ENCODE measurements around the gene SARS2.

GRCh38 chr19:38877781-38878574 is 52.6 kb downstream of the SARS2 start, which contains the start of gene RINL:
- TF ChIP-seq POLR2A (IDR thresholded peaks at IDR 0.05): no peak
- TF ChIP-seq, protein P1, sequence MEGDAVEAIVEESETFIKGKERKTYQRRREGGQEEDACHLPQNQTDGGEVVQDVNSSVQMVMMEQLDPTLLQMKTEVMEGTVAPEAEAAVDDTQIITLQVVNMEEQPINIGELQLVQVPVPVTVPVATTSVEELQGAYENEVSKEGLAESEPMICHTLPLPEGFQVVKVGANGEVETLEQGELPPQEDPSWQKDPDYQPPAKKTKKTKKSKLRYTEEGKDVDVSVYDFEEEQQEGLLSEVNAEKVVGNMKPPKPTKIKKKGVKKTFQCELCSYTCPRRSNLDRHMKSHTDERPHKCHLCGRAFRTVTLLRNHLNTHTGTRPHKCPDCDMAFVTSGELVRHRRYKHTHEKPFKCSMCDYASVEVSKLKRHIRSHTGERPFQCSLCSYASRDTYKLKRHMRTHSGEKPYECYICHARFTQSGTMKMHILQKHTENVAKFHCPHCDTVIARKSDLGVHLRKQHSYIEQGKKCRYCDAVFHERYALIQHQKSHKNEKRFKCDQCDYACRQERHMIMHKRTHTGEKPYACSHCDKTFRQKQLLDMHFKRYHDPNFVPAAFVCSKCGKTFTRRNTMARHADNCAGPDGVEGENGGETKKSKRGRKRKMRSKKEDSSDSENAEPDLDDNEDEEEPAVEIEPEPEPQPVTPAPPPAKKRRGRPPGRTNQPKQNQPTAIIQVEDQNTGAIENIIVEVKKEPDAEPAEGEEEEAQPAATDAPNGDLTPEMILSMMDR (IDR thresholded peaks at IDR 0.05): no peak

Measured in heart left ventricle (tissue), 13 donors.